Measurements from ENCODE around the gene LUC7L3. TPM values are rescaled to one million over a fixed set of nuclear protein-coding genes. Genes with fewer than 3 reads are reported as not detected.

LUC7L3 gene
- total and polyA plus RNA-seq, 2 donors (not counting 3 experiments of a cell fraction or from before 2014, with no cell fraction given), result 70.9 to 113 TPM

DNA sequence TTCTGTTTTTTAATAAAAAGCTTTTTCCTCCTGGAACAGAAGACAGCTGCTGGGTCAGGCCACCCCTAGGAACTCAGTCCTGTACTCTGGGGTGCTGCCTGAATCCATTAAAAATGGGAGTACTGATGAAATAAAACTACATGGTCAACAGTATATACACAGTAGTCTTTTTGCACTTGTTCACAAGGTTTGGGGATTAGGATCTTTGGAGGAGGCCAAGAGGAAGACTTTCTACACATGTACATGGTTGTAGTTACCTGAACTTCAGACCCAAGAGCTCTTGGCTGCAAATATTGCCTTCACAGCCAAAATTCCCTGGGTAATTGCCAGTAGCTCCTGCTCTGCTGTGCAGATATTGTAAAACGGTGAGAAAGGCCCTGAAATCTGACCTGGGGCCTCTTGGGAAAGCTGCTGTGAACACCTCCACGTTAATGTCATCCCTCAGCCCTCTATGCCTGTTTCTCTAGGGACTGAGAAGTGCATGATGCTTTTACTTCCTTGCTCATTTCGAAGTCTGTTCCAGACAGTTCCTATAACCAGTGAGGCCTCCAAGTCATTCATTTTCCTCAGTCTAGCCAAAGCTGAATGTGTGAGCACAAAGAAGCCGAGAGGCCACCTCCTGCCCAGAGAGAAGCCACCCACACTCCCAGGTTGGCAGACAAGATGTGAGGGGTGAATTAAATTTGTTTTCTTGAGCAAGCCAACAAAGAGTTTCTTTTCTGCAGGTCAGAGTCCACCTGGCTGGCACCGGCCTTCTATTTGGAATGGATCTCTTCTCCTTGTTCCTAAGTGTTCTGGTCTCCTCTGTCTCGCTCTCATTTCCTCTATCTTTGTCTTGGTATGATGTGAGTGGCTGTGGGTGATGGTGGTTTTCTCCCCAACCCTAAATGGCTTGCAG, 27.6 kb upstream of the LUC7L3 start:
- Histone ChIP-seq H4K20me1 (replicated peaks; ENCODE audit: control insufficient read depth, extremely low read depth, insufficient read depth, low read length) (no peaks in the 10 kb centered on the region), H3K4me1 (ENCODE audit: control insufficient read depth, extremely low read depth, insufficient read depth, low read length) (peaks cover 3% of the 10 kb centered on the region), H3K27me3 (ENCODE audit: control insufficient read depth in 2 of 2, insufficient read depth in 2 of 2, low read length in 2 of 2) (no peaks in the 10 kb centered on the region), H3K27ac (ENCODE audit: insufficient read depth, low read depth, low read length) (no peak overlapping the region), H3K9me1 (replicated peaks; ENCODE audit: control insufficient read depth, extremely low read depth, insufficient read depth, low read length) (no peaks in the 10 kb centered on the region), H3K36me3 (ENCODE audit: control insufficient read depth in 2 of 2, extremely low read depth in 1 of 2, insufficient read depth in 2 of 2, low read length in 2 of 2) (peaks cover 16 to 23% of the 10 kb centered on the region in 2 experiments), H3K4me3 (replicated peaks in 1 of 3; ENCODE audit: insufficient read depth in 1 of 3, low read depth in 1 of 3, low read length in 3 of 3) (no peak overlapping the region), H3K9me3 (replicated peaks; ENCODE audit: control insufficient read depth, insufficient read depth, low read length) (no peaks in the 10 kb centered on the region), H3K4me2 (ENCODE audit: insufficient read depth, low read length) (no peak overlapping the region), H3K9ac (replicated peaks; ENCODE audit: extremely low read depth, insufficient read depth, low read length) (no peak overlapping the region), H3K79me2 (ENCODE audit: control insufficient read depth, insufficient read depth, low read length) (no peaks in the 10 kb centered on the region), H2AFZ (ENCODE audit: low read depth, low read length) (no peak overlapping the region)
- POLR2A ChIA-PET, result no interaction called here
- FAIRE-seq (no peak), DNase-seq (ENCODE audit: low read depth, low spot score) (no peak)
- CTCF ChIA-PET, result interaction anchor here (1.0 to 9.9 kb wide), 5 partner anchors 10 to 142 kb away, joined by 3 to 150 read pairs (median 6); partner anchors contain the start of gene SPATA20
- TF ChIP-seq JUN (IDR thresholded peaks at IDR 0.05; ENCODE audit: borderline replicate concordance, insufficient read depth, insufficient read length, low read depth) (no peak), POLR2AphosphoS5 (IDR thresholded peaks at IDR 0.05; ENCODE audit: insufficient read depth, low read depth, low read length) (no peak)
- TF ChIP-seq, protein P1, sequence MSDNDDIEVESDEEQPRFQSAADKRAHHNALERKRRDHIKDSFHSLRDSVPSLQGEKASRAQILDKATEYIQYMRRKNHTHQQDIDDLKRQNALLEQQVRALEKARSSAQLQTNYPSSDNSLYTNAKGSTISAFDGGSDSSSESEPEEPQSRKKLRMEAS (IDR thresholded peaks at IDR 0.05; ENCODE audit: insufficient read depth, insufficient read length), result no peak
- TF ChIP-seq, protein P2, sequence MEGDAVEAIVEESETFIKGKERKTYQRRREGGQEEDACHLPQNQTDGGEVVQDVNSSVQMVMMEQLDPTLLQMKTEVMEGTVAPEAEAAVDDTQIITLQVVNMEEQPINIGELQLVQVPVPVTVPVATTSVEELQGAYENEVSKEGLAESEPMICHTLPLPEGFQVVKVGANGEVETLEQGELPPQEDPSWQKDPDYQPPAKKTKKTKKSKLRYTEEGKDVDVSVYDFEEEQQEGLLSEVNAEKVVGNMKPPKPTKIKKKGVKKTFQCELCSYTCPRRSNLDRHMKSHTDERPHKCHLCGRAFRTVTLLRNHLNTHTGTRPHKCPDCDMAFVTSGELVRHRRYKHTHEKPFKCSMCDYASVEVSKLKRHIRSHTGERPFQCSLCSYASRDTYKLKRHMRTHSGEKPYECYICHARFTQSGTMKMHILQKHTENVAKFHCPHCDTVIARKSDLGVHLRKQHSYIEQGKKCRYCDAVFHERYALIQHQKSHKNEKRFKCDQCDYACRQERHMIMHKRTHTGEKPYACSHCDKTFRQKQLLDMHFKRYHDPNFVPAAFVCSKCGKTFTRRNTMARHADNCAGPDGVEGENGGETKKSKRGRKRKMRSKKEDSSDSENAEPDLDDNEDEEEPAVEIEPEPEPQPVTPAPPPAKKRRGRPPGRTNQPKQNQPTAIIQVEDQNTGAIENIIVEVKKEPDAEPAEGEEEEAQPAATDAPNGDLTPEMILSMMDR (IDR thresholded peaks at IDR 0.05; ENCODE audit: extremely low read depth in 1 of 2, insufficient read depth in 1 of 2, low read depth in 1 of 2, low read length in 2 of 2), result no peak
- intact Hi-C loops (cut with micrococcal nuclease) (no loop called here), dilution Hi-C loops (cut with MboI; ENCODE audit: extremely low pct_ligation_motif_present, low sequenced_read_pairs) (no loop called here)
- BruUV-seq (replicated peaks), result no TSS peak
